Measurements from ENCODE around the gene COLEC12. TPM values are rescaled to one million over a fixed set of nuclear protein-coding genes. Genes with fewer than 3 reads are reported as not detected.

The COLEC12 gene
- total RNA-seq, 1 experiment from 2014 or later: 0.03 TPM

DNA sequence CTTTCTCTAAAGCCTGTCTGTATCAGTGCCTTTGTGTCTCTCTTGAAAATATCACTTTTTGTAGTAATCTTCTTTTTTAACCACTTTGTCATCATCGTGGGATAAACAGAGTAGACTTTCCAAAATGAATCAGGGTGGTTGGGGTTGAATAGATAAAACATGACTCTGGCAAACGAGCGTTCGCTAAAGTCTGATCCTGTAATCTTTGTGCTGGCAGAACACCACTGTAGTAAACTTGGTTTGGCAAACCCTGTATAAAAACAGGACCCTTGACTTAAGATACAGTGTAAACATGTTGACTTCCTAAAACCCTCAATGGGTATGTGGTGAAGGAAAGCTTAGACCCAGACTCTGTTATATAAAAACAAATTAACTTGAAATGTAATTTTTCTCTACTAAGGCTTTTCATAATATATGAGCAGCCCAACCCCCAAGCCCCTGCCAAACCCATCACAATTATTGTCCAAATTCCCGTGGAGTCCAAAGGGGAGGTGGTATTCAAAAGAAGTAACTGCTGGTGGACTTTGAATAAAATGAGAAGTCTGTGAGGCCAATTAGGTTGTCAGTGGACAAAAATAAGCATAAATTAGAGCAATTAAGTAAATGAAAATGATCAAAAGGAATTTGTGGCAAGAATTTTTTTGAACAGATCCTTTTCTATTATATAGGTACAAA, 52.2 kb downstream of the COLEC12 start:
- TF ChIP-seq, protein P1, sequence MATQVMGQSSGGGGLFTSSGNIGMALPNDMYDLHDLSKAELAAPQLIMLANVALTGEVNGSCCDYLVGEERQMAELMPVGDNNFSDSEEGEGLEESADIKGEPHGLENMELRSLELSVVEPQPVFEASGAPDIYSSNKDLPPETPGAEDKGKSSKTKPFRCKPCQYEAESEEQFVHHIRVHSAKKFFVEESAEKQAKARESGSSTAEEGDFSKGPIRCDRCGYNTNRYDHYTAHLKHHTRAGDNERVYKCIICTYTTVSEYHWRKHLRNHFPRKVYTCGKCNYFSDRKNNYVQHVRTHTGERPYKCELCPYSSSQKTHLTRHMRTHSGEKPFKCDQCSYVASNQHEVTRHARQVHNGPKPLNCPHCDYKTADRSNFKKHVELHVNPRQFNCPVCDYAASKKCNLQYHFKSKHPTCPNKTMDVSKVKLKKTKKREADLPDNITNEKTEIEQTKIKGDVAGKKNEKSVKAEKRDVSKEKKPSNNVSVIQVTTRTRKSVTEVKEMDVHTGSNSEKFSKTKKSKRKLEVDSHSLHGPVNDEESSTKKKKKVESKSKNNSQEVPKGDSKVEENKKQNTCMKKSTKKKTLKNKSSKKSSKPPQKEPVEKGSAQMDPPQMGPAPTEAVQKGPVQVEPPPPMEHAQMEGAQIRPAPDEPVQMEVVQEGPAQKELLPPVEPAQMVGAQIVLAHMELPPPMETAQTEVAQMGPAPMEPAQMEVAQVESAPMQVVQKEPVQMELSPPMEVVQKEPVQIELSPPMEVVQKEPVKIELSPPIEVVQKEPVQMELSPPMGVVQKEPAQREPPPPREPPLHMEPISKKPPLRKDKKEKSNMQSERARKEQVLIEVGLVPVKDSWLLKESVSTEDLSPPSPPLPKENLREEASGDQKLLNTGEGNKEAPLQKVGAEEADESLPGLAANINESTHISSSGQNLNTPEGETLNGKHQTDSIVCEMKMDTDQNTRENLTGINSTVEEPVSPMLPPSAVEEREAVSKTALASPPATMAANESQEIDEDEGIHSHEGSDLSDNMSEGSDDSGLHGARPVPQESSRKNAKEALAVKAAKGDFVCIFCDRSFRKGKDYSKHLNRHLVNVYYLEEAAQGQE (IDR thresholded peaks at IDR 0.05; ENCODE audit: insufficient read depth in 1 of 2, low read depth in 2 of 2, low read length in 1 of 2): no peak
- TF ChIP-seq POLR2AphosphoS5 (IDR thresholded peaks at IDR 0.05; ENCODE audit: low read depth, low read length): no peak
- Histone ChIP-seq H3K4me1 (ENCODE audit: control insufficient read depth, insufficient read depth, low read length) (no peaks in the 10 kb centered on the region), H3K27me3 (ENCODE audit: control insufficient read depth, insufficient read depth, low read length) (peaks cover 2% of the 10 kb centered on the region), H3K27ac (ENCODE audit: low read length) (no peak overlapping the region), H3K4me3 (ENCODE audit: low read depth in 2 of 2, low read length in 2 of 2) (no peak overlapping the region), H3K9me3 (ENCODE audit: control insufficient read depth, insufficient read depth, low read depth, low read length) (no peaks in the 10 kb centered on the region), H3K36me3 (ENCODE audit: control insufficient read depth, insufficient read depth, low read length) (no peaks in the 10 kb centered on the region)
- CTCF ChIA-PET: no interaction called here
- in situ Hi-C loops (cut with HindIII; ENCODE audit: low pct_unique_long_range_greater_than_20kb, low sequenced_read_pairs): no loop called here
- intact Hi-C loops (cut with micrococcal nuclease; ENCODE audit: unreplicated experiment): no loop called here
- no peak for DNase-seq (ENCODE audit: low read depth, low spot score)
- POLR2A ChIA-PET: no interaction called here
- ATAC-seq: no peak
- BruUV-seq (replicated peaks): no TSS peak

DNA sequence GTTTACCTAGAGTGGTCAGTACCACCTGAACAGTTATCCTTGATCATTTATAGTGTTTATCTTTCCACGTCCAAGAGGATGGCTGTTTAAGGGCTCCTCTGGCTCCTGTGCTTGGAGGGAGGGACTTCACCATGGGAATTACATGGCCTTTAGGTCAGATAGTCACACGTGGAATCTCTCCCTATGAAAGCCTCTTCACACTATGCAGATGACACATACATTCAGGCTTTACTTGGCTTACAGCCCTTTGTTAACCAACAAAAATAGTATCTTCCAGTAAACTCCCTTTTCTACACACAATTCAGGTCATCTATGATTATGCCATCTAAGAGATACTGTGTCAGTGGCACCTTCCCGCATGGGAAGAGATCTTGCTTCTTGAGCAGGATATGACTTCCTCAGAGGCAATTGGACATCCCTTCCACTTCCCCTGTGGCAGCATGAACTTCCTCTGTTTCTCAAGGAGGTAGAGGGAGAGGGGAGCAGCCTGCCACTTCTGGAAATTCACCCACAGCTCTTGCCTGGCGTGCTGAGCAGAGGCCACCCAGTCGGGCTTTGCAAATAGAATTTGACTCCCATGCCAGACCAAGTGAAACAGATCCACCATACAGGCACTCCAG, 53.5 kb downstream of the COLEC12 start:
- in situ Hi-C loops (cut with HindIII; ENCODE audit: low pct_unique_long_range_greater_than_20kb, low sequenced_read_pairs) (no loop called here), intact Hi-C loops (cut with micrococcal nuclease; ENCODE audit: unreplicated experiment) (no loop called here)
- H3K36me3 ChIP-seq (ENCODE audit: control insufficient read depth, insufficient read depth, low read length): no peaks in the 10 kb centered on the region
- no peaks in the 10 kb centered on the region for H3K9me3 ChIP-seq (ENCODE audit: control insufficient read depth, insufficient read depth, low read depth, low read length)
- no peaks in the 10 kb centered on the region for H3K4me1 ChIP-seq (ENCODE audit: control insufficient read depth, insufficient read depth, low read length)
- TF ChIP-seq POLR2AphosphoS5 (IDR thresholded peaks at IDR 0.05; ENCODE audit: low read depth, low read length): no peak
- no peak for TF ChIP-seq SIN3A (IDR thresholded peaks at IDR 0.05; ENCODE audit: borderline replicate concordance, insufficient read depth, low read depth, low read length)
- TF ChIP-seq, protein P1 (IDR thresholded peaks at IDR 0.05; ENCODE audit: insufficient read depth in 1 of 2, low read depth in 2 of 2, low read length in 1 of 2): no peak
- TF ChIP-seq TCF7L2 (IDR thresholded peaks at IDR 0.05; ENCODE audit: low read depth, low read length): no peak
- TF ChIP-seq, protein P2, sequence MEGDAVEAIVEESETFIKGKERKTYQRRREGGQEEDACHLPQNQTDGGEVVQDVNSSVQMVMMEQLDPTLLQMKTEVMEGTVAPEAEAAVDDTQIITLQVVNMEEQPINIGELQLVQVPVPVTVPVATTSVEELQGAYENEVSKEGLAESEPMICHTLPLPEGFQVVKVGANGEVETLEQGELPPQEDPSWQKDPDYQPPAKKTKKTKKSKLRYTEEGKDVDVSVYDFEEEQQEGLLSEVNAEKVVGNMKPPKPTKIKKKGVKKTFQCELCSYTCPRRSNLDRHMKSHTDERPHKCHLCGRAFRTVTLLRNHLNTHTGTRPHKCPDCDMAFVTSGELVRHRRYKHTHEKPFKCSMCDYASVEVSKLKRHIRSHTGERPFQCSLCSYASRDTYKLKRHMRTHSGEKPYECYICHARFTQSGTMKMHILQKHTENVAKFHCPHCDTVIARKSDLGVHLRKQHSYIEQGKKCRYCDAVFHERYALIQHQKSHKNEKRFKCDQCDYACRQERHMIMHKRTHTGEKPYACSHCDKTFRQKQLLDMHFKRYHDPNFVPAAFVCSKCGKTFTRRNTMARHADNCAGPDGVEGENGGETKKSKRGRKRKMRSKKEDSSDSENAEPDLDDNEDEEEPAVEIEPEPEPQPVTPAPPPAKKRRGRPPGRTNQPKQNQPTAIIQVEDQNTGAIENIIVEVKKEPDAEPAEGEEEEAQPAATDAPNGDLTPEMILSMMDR (IDR thresholded peaks at IDR 0.05): no peak
- H3K27me3 ChIP-seq (ENCODE audit: control insufficient read depth, insufficient read depth, low read length): peaks cover 2% of the 10 kb centered on the region
- H3K27ac ChIP-seq (ENCODE audit: low read length): no peak overlapping the region
- BruUV-seq (replicated peaks): no TSS peak
- ChIA-PET POLR2A (no interaction called here), CTCF (no interaction called here)
- no peak for ATAC-seq
- no peak for DNase-seq (ENCODE audit: low read depth, low spot score)
- no peak overlapping the region for H3K4me3 ChIP-seq (ENCODE audit: low read depth in 2 of 2, low read length in 2 of 2)

Measured in Panc1 (cell line).